NCI-H1417 (cell line): ENCODE data around the gene FAM83C.
A peak's percentile ranks its signal among the peaks of the same experiment; 100 is the strongest.
"Not testable (repeated sequence)": the region's sequence is repeated elsewhere in the genome, so short reads cannot be mapped to it uniquely, and the experiment has no call there.

Source experiments
- DNase-seq, 3 experiments: peaks; one replicate each; lab custom pipeline; 2025; lab: John Stamatoyannopoulos, UW

FAM83C gene

DNA sequence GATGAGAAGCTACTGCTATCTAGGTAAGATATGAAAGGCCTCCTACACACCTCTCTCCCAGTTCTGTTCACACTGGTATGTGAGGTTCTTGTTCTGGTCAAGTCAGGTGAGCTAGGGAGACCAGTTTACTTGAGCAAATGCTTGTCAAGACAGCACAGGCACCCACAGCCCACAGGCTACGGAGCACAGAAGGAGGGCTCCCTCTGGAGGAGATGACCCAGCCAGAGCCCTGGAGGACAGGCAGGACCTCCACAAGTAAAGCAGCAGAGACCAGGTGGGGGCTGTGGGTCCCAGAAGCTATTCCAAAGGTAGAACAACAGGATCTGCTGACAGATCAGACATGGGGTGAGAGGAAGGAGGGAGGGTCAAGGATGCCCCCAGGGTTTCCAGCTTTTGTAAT is 27.5 kb downstream of the FAM83C start:
- no peak for DNase-seq

DNA sequence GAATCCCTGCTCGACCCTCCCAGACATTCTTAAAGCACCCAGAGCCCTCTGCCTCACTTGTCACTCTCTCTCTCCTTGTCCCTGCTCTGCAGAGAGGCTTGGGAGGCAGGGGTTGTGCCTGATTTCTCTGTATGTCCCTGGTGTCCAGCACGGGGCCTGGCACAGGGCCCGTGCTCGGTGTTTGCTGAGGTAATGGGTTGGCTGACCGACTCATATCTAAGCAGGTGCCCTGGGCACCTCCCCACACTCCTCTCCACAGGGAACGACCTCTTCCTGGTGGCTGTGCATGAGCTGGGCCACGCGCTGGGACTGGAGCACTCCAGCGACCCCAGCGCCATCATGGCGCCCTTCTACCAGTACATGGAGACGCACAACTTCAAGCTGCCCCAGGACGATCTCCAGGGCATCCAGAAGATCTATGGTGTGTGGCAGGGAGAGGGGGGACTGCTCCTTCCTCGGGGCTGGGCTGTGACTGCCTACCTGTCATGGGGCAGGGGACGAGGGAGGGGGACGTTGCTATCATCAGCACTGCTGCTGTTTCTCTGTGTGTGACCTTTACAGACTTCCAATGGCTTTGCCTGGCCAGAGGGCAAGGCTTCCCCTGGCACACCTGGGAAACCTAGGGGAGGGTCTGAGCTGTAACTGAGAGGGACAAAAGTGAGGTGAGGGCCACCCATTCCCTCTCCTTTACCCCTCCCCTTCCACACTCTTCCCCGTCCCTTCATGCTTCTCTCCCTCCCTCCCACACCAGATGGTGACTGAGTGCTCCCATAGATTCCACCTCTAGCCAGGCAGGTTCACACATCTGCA is 28.5 kb downstream of the FAM83C start:
- DNase-seq = no peak

DNA sequence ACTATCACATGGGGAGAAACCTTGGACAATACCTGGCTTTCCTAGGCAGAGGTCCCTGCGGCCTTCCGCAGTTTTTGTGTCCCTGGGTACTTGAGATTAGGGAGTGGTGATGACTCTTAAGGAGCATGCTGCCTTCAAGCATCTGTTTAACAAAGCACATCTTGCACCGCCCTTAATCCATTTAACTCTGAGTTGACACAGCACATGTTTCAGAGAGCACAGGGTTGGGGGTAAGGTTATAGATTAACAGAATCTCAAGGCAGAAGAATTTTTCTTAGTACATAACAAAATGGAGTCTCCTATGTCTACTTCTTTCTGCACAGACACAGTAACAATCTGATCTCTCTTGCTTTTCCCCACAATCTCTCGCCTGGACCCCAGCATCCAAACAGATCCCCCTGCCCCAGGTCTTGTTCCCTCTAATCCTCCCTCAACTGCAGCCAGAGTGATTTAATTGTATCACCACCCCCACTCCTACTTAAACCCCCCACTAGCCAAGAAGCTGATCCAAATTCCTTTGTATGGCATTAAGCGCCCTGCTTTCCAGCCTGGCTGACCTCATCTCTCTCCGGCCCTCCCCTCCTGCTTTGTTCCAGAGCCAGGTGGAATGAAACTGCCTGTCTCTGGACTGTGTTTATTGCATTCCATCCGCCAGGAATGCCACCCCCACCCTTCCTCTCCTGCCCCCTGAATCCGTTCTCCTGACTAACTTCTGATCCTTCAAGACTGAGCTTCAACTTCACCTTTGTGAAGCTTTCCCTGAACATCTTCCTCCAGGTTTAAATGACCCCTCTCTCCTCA is 29.3 kb downstream of the FAM83C start:
- not testable (repeated sequence) for DNase-seq

DNA sequence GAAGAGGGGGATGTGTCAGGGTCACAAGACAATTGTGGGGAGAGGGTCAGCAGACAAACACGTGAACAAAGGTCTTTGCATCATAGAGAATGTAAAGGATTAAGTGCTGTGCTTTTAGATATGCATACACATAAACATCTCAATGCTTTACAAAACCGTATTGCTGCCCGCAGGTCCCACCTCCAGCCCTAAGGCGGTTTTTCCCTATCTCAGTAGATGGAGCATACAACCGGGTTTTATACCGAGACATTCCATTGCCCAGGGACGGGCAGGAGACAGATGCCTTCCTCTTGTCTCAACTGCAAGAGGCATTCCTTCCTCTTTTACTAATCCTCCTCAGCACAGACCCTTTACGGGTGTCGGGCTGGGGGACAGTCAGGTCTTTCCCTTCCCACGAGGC is 29.9 kb downstream of the FAM83C start:
- DNase-seq = not testable (repeated sequence)

DNA sequence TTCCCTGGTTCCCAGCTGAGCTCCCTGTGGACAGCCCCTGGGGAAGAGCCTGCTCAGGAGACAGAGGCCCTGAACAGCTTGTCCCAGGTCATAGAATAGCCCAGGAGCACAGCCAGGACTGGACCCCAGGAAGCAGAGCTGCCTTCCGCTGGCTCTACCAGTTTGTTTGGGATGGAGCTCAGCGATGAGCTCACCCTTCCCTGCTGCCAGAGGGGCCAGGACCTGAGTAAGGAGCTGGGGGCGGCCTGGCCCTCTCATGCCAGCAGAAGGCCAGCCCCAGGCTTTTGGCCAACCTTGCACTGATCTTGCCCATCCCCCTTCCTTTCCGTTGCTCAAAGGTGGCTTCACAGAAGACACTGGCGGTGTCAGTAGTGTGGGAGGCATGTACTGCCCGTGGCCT is 31.8 kb downstream of the FAM83C start:
- DNase-seq = no peak

DNA sequence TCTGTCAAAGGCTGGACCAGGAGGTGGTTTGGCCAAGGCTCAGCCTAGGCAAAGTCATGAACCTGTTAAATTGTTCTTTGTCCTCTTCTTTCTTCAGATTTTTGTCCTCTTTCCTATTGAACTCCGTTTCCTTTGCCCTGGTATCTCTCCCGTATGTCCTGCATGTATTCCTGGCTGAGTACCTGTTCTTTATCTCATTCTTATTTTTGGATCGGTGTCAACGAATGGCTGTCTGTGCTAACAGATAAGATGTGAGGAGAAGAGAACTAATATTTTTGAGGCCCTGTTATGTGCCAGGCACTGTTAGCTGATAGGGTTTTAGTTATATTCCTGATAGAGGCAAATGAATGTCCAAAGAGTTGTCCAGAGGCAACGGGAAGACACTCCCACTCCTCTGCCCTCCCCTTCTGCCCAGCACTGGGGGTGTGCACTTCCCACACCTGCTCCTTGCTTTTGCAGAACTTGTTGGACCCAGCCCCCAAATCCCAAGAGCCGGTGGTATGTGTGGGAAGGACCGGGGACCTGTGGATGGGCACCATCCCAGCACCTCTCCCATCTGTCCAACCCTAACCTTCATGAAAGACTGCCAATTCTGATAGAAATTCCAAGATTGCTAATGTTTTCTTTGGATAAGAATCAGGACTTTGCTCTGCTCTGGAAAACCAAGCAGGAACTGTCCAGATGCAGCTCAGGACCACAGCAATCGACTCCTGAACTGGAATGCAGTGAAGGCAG is 34.9 kb downstream of the FAM83C start:
- no peak for DNase-seq

DNA sequence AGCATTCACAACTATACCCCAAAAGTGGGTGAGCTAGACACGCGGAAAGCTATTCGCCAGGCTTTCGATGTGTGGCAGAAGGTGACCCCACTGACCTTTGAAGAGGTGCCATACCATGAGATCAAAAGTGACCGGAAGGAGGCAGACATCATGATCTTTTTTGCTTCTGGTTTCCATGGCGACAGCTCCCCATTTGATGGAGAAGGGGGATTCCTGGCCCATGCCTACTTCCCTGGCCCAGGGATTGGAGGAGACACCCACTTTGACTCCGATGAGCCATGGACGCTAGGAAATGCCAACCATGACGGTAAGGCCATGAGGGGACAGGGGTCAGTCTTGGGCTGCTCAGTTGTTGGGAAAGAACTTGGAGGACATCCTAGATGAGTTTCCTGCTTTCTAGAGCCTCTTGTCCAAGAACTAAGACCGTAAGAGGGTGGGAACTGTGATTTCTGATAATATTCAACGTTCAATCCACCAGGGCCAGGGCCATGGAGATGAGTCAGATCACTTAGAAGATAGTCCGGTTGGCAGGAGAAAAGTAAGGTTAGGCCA is 37.7 kb downstream of the FAM83C start:
- DNase-seq = no peak

DNA sequence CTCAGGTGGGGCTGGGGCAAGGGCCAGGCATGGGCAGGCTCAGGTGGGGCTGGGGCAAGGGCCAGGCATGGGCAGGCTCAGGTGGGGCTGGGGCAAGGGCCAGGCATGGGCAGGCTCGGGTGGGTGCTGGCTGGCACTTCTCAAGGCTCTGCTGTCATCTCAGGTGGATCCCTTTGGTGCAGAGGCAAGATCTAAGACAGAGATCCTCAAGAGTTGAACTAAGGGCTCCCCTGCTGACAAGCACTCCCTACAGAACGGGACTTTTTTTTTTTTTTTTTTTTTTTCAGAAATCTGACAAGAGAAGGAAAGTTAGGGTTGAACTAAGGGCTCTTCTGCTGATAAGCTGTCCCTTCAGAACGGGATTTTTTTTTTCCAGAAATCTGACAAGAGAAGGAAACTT is 39.2 kb downstream of the FAM83C start:
- DNase-seq = no peak

DNA sequence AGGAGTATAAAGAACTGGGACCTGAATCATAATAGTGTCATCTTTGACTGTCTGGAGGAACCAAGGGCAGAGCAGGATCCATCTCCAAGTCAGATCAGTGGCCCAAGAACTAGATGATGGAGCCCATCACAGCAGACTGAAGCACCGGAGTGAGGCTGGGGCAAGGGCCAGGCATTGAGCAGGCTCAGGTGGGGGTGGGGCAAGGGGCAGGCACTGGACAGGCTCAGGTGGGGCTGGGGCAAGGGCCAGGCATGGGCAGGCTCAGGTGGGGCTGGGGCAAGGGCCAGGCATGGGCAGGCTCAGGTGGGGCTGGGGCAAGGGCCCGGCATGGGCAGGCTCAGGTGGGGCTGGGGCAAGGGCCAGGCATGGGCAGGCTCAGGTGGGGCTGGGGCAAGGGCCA is 39.6 kb downstream of the FAM83C start:
- not testable (repeated sequence) for DNase-seq

DNA sequence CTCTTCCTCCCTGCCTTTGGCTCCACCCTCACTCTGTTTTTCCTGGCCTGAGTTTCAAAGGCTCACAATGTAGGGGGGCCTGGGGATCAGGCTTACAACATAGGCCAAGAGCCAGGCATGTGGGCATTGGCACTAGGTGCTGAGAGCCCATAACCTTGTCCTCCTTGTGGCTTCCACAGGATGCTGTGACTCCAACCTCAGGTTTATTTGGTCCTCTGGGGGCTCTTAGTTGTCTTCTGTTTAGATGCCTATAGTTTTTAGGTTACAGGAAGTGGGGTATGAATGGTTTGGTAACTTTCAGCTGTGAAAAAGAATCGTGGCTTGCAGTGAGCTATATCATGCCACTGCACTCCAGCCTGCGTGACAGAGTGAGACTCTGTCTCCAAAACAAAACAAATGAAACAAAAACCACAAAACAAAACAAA is 40.2 kb downstream of the FAM83C start:
- no peak for DNase-seq

DNA sequence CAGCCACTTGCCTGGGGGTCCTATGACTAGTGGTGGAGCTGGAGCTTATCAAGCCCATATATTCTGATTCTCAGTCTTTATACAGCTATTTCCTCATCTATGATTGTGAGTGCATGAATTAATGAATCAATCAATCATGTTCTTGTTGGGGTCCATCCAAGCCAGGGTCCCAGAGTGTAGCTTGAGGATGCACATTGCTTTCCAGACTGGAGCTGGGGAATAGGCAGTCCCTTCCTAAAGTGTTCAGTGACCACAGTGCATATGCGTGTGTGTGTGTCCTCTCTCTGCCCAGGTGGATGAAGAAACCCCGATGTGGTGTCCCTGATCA is 40.6 kb downstream of the FAM83C start:
- DNase-seq = no peak

DNA sequence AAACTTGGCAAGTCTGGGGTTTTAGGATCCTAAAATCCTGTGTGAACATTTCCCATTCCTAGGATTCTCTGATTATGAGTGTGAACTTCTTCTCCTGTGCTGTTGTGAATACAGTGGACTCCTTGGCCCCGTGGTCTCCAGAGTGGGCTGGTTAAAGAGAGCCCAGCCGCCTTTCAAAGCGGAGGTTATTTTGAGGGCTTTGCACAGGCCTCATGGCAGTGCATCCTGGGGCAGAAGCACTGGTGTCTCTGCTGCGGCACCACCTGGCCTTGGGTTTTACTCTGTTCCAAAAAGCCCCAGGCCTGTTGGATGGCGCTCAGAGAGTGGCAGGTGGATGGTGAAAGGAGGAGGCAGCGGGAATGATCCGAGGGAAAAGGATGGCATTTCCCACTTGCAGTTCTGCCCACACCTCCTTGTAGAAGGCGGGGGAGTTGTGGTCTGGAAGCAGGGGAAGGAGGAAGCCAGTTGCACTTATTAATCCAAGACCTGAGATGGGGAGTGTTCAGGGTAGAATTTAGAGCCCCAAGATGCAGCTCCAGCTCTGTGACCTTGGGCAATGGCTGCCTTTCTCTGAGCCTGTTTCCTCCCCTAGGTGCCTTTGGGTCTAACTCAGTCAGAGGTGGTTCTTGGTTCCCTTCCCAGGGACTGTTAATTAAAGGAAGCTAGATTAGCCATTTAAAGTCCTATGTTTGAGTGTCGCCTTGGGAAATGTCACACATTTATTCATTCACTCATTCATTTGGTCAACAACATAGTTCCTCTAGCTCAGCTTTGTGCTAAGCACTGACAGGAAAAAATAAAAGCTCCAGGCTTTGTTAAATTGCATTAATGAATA is 43.4 kb downstream of the FAM83C start:
- no peak for DNase-seq

DNA sequence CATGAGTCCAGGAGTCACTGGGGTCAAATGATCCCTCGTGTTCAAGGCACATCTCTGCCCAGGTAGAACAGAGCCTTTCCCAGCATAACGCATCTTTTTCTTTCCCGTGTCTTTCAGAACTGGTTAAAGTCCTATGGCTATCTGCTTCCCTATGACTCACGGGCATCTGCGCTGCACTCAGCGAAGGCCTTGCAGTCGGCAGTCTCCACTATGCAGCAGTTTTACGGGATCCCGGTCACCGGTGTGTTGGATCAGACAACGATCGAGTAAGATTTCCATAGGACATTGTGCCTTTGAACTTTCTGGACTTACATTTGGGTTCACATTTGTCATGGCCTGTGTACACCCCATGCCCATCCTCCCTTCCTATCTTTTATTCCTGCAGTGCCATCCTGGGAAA is 45.5 kb downstream of the FAM83C start:
- no peak for DNase-seq

DNA sequence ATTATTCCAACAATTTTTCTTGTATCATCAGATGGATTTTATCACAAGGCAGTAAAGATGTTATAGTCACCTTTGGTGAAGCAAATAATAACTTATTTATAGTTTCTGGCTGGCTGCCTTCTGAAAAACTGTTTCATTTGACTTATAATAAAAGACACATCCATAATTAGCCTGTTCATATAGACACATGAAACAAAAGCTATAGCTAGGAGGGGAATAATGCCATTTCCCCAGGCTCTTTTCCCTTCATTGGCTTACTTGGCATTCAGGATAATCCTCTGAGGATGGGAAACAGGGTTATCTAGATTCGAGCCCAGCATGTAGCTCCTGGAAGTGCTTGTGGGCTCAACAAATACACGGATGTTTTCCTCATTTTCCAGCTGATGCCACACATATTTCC is 48.2 kb downstream of the FAM83C start:
- DNase-seq = peak in 1 of 3 experiments; percentile 53

DNA sequence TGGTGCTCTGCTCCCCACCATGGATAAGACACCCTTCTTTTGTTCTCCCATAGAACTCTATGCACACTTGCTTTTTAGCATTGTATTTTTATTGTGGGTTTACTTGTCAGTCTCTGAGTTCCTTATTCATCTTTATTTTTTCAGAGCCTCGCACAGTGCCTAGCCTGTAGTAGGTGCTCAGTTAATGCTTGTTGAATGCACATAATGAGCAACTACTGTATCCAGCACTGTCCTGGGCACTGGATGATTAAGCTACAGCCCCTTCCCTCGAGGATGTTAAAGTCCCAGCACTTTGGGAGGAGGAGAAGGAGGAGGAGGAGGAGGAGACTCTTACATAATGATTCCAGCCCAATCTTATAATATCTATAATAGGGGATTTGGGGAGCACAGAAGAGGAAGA is 48.9 kb downstream of the FAM83C start:
- no peak for DNase-seq

DNA sequence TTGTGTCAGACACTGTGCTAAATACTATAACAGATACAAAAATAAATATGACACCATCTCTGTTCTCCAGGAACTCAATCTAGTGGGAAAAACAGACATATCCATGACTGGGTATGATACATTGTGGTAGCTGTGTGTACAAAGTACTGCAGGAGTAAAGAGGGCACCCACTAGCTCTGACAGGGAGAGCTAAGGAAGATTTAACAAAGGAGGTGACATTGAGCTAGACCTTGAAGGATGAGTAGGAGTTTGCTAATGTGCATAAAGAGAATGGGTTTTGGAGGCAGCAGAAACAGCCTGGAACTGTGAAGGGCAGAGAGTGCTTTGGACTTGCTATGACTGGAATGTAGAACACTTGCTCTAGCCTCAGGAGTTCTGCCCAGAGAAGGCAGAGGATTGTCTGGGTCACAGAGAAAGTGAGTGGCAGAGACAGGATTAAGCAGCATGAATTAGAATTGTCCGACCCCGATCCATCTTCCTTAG is 51.4 kb downstream of the FAM83C start:
- no peak for DNase-seq

DNA sequence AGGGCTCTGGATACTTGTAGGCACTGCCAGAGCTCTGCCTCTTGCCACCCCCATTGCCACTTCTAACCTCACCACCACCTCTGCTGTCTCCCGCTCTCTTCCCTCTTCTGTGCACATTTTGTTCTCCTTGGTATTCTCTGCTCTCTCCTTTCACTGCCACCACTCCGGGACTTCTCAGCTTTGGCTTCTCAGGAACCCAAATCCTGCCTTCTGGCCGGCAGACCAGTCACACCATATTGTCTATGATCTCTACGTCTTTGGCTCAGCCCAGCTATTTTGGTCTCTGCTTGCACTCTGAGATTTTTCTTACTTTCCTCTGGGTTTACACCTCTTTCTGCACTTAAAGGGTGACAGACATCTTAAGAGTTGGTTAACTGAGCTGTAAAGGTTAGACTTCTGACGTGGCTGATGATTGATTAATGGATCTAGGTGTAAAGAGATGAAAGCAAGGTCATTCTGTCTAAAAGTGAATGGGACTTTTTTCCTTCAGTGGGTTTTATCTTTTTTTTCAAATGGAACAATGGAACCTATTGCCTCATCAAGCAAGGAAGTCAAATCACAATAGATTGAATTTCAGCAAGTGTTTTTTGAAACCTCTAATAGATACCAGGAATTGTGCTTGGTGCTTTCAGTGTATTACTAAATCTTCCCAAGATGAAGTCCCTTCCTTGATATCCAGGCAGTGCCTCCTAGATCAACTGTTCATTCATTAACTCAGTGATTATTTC is 52.0 kb downstream of the FAM83C start:
- DNase-seq = no peak

DNA sequence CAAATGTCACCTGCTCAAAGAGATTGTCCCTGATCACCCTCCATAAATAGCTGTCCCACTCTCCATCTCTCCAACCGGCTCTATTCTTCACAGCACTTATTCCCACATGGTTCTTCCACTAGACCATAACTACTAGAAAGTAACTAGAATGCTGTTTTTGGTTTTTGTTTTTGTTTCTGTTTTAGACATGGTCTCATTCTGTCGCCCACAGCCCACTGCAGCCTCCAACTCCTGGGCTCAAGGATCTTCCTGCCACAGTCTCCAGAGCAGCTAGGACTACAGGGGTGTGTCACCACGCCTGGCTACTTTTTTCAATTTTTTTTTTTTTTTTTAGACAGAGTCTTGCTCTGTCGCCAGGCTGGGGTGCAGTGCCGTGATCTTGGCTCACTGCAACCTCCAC is 53.5 kb downstream of the FAM83C start:
- no peak for DNase-seq

DNA sequence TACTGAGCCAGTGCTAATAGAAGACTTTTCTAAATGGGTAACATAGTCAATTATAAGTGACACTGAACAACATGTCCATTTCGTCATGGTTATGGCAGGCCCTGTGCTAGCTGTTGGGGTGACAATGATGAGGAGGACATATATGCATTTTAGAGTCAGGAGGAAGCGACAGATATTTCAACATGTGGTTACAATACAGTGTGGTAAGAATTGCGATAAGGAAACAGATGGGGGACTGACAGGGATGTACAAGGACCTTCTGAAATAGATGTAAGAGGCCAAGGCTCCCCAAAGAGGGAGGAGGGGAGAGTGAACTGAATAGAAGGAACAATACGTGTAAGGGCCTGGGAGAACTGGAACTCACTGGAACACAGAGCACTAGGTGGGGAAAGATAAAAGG is 54.1 kb downstream of the FAM83C start:
- no peak for DNase-seq

DNA sequence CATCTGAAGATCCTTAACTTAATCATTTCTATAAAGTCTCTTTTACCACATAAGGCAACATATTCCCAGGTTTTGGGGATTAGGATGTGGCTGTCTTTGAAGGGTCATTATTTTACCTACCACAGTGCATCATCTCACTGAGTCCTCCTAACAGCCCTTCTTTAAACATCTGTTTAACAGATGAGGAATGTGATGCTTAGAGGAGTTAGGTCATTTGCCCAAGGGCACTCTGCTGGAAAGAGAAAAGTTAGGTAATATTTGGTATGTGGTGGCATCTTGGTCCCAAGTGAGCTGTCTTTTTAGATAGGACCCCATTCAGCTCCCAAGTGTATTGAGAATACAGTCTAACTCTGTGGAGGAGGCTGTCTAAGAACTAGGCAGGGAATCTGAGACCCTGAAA is 54.7 kb downstream of the FAM83C start:
- DNase-seq = no peak

DNA sequence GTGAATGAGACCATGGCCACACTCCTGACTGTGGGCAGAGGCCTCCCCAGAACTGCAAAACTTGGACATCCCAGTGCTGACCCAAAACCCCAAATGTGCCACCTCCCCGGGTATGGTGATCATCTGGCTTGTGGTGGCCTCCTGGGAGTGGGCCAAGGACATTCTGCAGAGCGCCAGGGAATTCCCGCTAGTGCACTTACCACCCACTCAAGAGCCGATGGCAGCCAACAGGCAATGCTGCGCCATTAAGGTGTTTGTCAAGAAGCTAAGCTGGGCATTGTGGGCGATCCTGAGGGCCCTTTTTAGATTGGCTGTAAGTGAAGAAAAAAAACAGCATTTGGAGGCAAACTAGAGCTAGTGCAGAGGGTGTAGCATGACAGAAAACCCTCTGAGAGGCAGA is 56.3 kb downstream of the FAM83C start:
- DNase-seq = peak in 1 of 3 experiments; percentile 89
